ENCODE measurements around the gene M1AP. TPM values are rescaled to one million over a fixed set of nuclear protein-coding genes. Genes with fewer than 3 reads are reported as not detected.
A peak's percentile ranks its signal among the peaks of the same experiment; 100 is the strongest.

Gene M1AP
- 1.4 TPM for total RNA-seq
- long read RNA-seq = 0 reads

GRCh38 chr2:74648009-74648443, at the start of gene M1AP:
Gene M1AP (minus strand): TSS chr2:74648330. CDS start chr2:74640275, 8,055 bp downstream.
- DNase-seq = no peak

GRCh38 chr2:74696829-74697228, 48.7 kb upstream of the M1AP start:
- Histone ChIP-seq H3K4me3 (no peak overlapping the region), H3K27ac (no peak overlapping the region), H3K36me3 (no peaks in the 10 kb centered on the region), H3K9me3 (no peaks in the 10 kb centered on the region), H3K27me3 (no peaks in the 10 kb centered on the region), H3K4me1 (peaks cover 6% of the 10 kb centered on the region)
- no peak for TF ChIP-seq CTCF (IDR thresholded peaks at IDR 0.05)
- no peak for DNase-seq
- intact Hi-C loops (cut with DNase I) = no loop called here
- no peak for ATAC-seq

More at GRCh38 chr2:74648009-74648443, at the start of gene M1AP:
- Histone ChIP-seq H3K36me3 (no peaks in the 10 kb centered on the region), H3K9me3 (no peaks in the 10 kb centered on the region), H3K4me3 (no peak within 1 kb of the TSS), H3K27ac (no peak within 1 kb of the TSS), H3K27me3 (peaks cover 14% of the 10 kb centered on the region), H3K4me1 (no peaks in the 10 kb centered on the region)
- TF ChIP-seq CTCF (IDR thresholded peaks at IDR 0.05) = peak; percentile 6
- intact Hi-C loops (cut with DNase I) = no loop called here
- peak; percentile 54 for ATAC-seq

- DNase-seq (no peak), ATAC-seq (no peak)
- Histone ChIP-seq H3K36me3 (no peaks in the 10 kb centered on the region), H3K27ac (no peak overlapping the region), H3K9me3 (no peaks in the 10 kb centered on the region), H3K27me3 (no peaks in the 10 kb centered on the region), H3K4me3 (no peak overlapping the region), H3K4me1 (peaks cover 6% of the 10 kb centered on the region)
- no peak for TF ChIP-seq CTCF (IDR thresholded peaks at IDR 0.05)
- intact Hi-C loops (cut with DNase I) = no loop called here
Observed at GRCh38 chr2:74695663-74696062, 47.5 kb upstream of the M1AP start.

GRCh38 chr2:74694281-74694680, 46.2 kb upstream of the M1AP start:
- no peak overlapping the region for H3K4me3 ChIP-seq

GRCh38 chr2:74693668-74694067, 45.5 kb upstream of the M1AP start:
- ATAC-seq = no peak
- H3K27me3 ChIP-seq = no peaks in the 10 kb centered on the region
- H3K36me3 ChIP-seq = no peaks in the 10 kb centered on the region
- H3K27ac ChIP-seq = no peak overlapping the region
- DNase-seq = no peak
- no peak overlapping the region for H3K4me3 ChIP-seq
- no peaks in the 10 kb centered on the region for H3K9me3 ChIP-seq
- intact Hi-C loops (cut with DNase I) = no loop called here
- peaks cover 6% of the 10 kb centered on the region for H3K4me1 ChIP-seq
- no peak for TF ChIP-seq CTCF (IDR thresholded peaks at IDR 0.05)

More at GRCh38 chr2:74694281-74694680, 46.2 kb upstream of the M1AP start:
- Histone ChIP-seq H3K4me1 (peaks cover 6% of the 10 kb centered on the region), H3K27me3 (no peaks in the 10 kb centered on the region), H3K36me3 (no peaks in the 10 kb centered on the region), H3K9me3 (no peaks in the 10 kb centered on the region), H3K27ac (no peak overlapping the region)
- intact Hi-C loops (cut with DNase I) = no loop called here
- peak; percentile 46 for ATAC-seq
- DNase-seq = no peak
- TF ChIP-seq CTCF (IDR thresholded peaks at IDR 0.05) = no peak

GRCh38 chr2:74693213-74693612, 45.1 kb upstream of the M1AP start:
- peaks cover 6% of the 10 kb centered on the region for H3K4me1 ChIP-seq
- DNase-seq = no peak
- intact Hi-C loops (cut with DNase I) = no loop called here
- ATAC-seq = no peak
- no peak overlapping the region for H3K27ac ChIP-seq
- no peak overlapping the region for H3K4me3 ChIP-seq
- H3K9me3 ChIP-seq = no peaks in the 10 kb centered on the region
- H3K27me3 ChIP-seq = no peaks in the 10 kb centered on the region
- no peaks in the 10 kb centered on the region for H3K36me3 ChIP-seq
- TF ChIP-seq CTCF (IDR thresholded peaks at IDR 0.05) = no peak
